Trophoblast cell (in vitro differentiated cells and primary cell): ENCODE results near the gene NBPF15. TPM values are rescaled to one million over a fixed set of nuclear protein-coding genes. Genes with fewer than 3 reads are reported as not detected.
"Not testable (repeated sequence)": the region's sequence is repeated elsewhere in the genome, so short reads cannot be mapped to it uniquely, and the experiment has no call there.

ENCODE experiments used
- DNase-seq, 2 donors: peaks; one replicate each; pipeline ENCODE4 v3.0.0-alpha.2; 2016
- H2AFZ ChIP-seq: 2 replicates; pipeline ENCODE4 v1.6.1; 2013; ENCODE audit warnings: low read length, moderate library complexity, mild to moderate bottlenecking; ENCODE audit not compliant: insufficient read depth, poor library complexity
- H2AK5ac ChIP-seq: 2 replicates; pipeline ENCODE4 v1.6.1; 2013; ENCODE audit warnings: mild to moderate bottlenecking, low read length
- H2BK120ac ChIP-seq: 2 replicates; pipeline ENCODE4 v1.6.1; 2013; ENCODE audit warnings: low read length, mild to moderate bottlenecking, moderate library complexity; ENCODE audit not compliant: insufficient read depth, poor library complexity
- H2BK12ac ChIP-seq: 2 replicates; pipeline ENCODE4 v1.6.1; 2013; ENCODE audit warnings: mild to moderate bottlenecking, low read length, moderate library complexity
- H2BK5ac ChIP-seq: 2 replicates; pipeline ENCODE4 v1.6.1; 2013; ENCODE audit warnings: low read length, low read depth, moderate library complexity, mild to moderate bottlenecking; ENCODE audit not compliant: poor library complexity
- H3K14ac ChIP-seq: 2 replicates; pipeline ENCODE4 v1.6.1; 2013; ENCODE audit warnings: mild to moderate bottlenecking, low read length
- H3K18ac ChIP-seq: 2 replicates; pipeline ENCODE4 v1.6.1; 2013; ENCODE audit warnings: mild to moderate bottlenecking, low read length
- H3K23ac ChIP-seq: 2 replicates; pipeline ENCODE4 v1.6.1; 2013; ENCODE audit warnings: low read length
- H3K27ac ChIP-seq: 2 replicates; pipeline ENCODE4 v1.5.1; 2013; ENCODE audit warnings: low read depth, mild to moderate bottlenecking, inconsistent platforms, low read length, moderate library complexity
- H3K27me3 ChIP-seq: 2 replicates; pipeline ENCODE4 v1.6.1; 2013; ENCODE audit warnings: inconsistent platforms, mild to moderate bottlenecking, low read length, moderate library complexity; ENCODE audit not compliant: insufficient read depth
- H3K36me3 ChIP-seq, 2 experiments: 1 replicate in 1 of 2; 2 replicates in 1 of 2; pipeline ENCODE4 v1.6.1; 2013; ENCODE audit warnings: low read length in 2 of 2, mild to moderate bottlenecking in 2 of 2, moderate library complexity in 1 of 2; ENCODE audit not compliant: insufficient read depth in 2 of 2, control insufficient read depth in 1 of 2
- H3K4ac ChIP-seq: 2 replicates; pipeline ENCODE4 v1.6.1; 2013; ENCODE audit warnings: low read depth, mild to moderate bottlenecking, low read length, moderate library complexity
- H3K4me1 ChIP-seq, 2 experiments: 1 replicate in 1 of 2; 2 replicates in 1 of 2; pipeline ENCODE4 v1.6.1; 2013; ENCODE audit warnings: low read length in 2 of 2, mild to moderate bottlenecking in 2 of 2, moderate library complexity in 1 of 2; ENCODE audit not compliant: insufficient read depth in 2 of 2, control insufficient read depth in 1 of 2
- H3K4me2 ChIP-seq: 2 replicates; pipeline ENCODE4 v1.6.1; 2013; ENCODE audit warnings: inconsistent platforms, mild to moderate bottlenecking, low read length, moderate library complexity
- H3K4me3 ChIP-seq: 2 replicates; pipeline ENCODE4 v1.5.1; 2013; ENCODE audit warnings: mild to moderate bottlenecking, low read depth, low read length, inconsistent platforms
- H3K79me1 ChIP-seq: one replicate; pipeline ENCODE4 v1.6.1; 2013; ENCODE audit warnings: low read length
- H3K79me2 ChIP-seq: 2 replicates; pipeline ENCODE4 v1.6.1; 2013; ENCODE audit warnings: low read length, mild to moderate bottlenecking; ENCODE audit not compliant: control insufficient read depth, insufficient read depth, poor library complexity
- H3K9ac ChIP-seq: 2 replicates; pipeline ENCODE4 v1.6.1; 2013; ENCODE audit warnings: mild to moderate bottlenecking, low read length
- H3K9me3 ChIP-seq: 2 replicates; pipeline ENCODE4 v1.6.1; 2013; ENCODE audit warnings: low read depth, mild to moderate bottlenecking, control low read depth, inconsistent platforms, low read length; ENCODE audit not compliant: insufficient read depth
- H4K12ac ChIP-seq: 2 replicates; pipeline ENCODE4 v1.6.1; 2013; ENCODE audit warnings: low read depth, mild to moderate bottlenecking, low read length, moderate library complexity
- H4K8ac ChIP-seq: 2 replicates; pipeline ENCODE4 v1.6.1; 2013; ENCODE audit warnings: low read depth, mild to moderate bottlenecking, low read length, moderate library complexity
- H4K91ac ChIP-seq: one replicate; pipeline ENCODE4 v1.6.1; 2013; ENCODE audit warnings: low read depth, mild to moderate bottlenecking, low read length, moderate library complexity
- WGBS: extraction: QIAGEN DNeasy Blood & Tissue Kit; methylation state at CpG from one replicate; pipeline ENCODE4 v1.1.7; 2013; ENCODE audit warnings: missing lambda C conversion rate; ENCODE audit not compliant: insufficient read length, insufficient coverage; ENCODE audit errors: extremely low coverage; 5-methylcytosine and 5-hydroxymethylcytosine counted together
- polyA plus RNA-seq: library from polyadenylated mRNA; stranded (reverse); fragments of 200-250 nt; gene quantifications from 2 replicates; pipeline ENCODE4 v1.2.3, GENCODE V29; 2013

NBPF15 gene, protein sequence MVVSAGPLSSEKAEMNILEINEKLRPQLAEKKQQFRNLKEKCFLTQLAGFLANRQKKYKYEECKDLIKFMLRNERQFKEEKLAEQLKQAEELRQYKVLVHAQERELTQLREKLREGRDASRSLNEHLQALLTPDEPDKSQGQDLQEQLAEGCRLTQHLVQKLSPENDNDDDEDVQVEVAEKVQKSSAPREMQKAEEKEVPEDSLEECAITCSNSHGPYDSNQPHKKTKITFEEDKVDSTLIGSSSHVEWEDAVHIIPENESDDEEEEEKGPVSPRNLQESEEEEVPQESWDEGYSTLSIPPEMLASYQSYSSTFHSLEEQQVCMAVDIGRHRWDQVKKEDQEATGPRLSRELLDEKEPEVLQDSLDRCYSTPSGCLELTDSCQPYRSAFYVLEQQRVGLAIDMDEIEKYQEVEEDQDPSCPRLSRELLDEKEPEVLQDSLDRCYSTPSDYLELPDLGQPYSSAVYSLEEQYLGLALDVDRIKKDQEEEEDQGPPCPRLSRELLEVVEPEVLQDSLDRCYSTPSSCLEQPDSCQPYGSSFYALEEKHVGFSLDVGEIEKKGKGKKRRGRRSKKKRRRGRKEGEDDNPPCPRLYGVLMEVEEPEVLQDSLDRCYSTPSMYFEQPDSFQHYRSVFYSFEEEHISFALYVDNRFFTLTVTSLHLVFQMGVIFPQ
- polyA plus RNA-seq, result 15.6 and 16.9 TPM in 2 replicates

DNA sequence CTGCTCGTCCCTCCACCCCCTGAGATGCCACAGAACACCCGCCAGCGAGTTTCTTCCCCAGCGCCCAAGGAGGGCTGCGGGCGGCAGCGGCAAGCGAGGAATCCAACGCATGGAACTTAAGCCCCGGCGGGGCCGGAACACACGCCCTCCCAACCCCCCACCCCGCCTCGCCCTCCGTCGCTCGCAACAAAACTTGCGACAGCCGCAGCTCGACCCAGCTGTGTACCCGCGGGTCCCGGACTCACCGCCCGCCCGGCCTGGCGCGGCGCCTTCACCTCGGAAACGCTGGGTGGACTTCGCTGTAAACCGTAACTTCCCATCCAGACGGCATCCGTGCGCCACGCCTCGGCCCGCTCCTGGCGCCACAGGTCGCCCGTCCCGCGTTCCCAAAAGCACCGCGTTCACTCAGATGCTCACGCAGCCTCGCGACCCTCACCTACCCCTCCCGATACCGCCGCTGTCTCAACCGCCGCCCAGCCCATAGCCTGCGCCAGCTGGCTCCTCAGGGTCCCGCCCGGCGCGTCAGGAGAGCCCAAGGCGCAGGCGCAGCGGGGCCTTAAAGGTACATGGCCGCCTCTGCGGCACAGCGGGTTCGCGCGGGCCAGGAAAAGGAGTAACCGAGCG, at the start of gene NBPF15:
TSS of gene NBPF15 (minus strand) at position 534 of the 624 bp plus-strand sequence. CDS start 21,666 bp downstream, outside the sequence.
- Histone ChIP-seq H4K91ac (peak within 1 kb of the TSS; percentile 14), H3K4ac (peak within 1 kb of the TSS; percentile 86), H2AFZ (peak within 1 kb of the TSS; percentile 79), H4K8ac (peak within 1 kb of the TSS; percentile 82), H3K18ac (peak within 1 kb of the TSS; percentile 72), H3K4me2 (peak within 1 kb of the TSS; percentile 63), H2BK120ac (peak within 1 kb of the TSS; percentile 68), H3K4me3 (peak within 1 kb of the TSS; percentile 91)
- not testable (repeated sequence) for H2BK5ac ChIP-seq, H3K79me2 ChIP-seq, H4K12ac ChIP-seq, H3K4me1 ChIP-seq, H3K9ac ChIP-seq, H3K23ac ChIP-seq, H3K79me1 ChIP-seq, H3K27ac ChIP-seq, H2BK12ac ChIP-seq, H3K14ac ChIP-seq, H3K9me3 ChIP-seq, H2AK5ac ChIP-seq, H3K27me3 ChIP-seq, H3K36me3 ChIP-seq
- WGBS, result no CpG with 5 or more reads among the region's 71 CpGs
- peak; percentile 18 to 43 for DNase-seq

DNA sequence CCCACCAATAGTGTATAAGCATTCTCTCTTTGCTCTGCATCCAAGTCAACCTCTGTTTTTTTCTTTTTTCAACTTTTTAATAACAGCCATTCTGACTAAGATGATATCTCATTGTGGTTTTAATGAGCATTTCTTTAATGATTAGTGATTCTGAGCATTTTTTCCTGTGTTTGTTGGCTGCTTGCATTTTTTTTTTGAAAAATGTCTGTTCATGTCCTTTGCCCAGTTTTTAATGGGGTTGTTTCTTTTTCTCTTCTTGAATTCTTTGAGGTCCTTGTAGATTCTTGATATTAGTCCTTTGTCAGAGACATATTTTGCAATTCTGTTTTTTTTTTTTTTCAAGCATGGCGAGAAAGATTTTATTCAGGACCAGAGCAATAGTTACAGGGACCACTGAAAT, 35.0 kb upstream of the NBPF15 start:
- not testable (repeated sequence) for H3K18ac ChIP-seq, H3K79me2 ChIP-seq, H3K23ac ChIP-seq, DNase-seq, H3K4me1 ChIP-seq, H3K36me3 ChIP-seq, H2AK5ac ChIP-seq, H4K8ac ChIP-seq, H3K14ac ChIP-seq, H4K12ac ChIP-seq, H2BK5ac ChIP-seq, H3K9me3 ChIP-seq, H3K27ac ChIP-seq, H2BK120ac ChIP-seq, H3K4ac ChIP-seq, H3K27me3 ChIP-seq, H3K4me3 ChIP-seq, H2BK12ac ChIP-seq, H3K4me2 ChIP-seq, H3K79me1 ChIP-seq, H4K91ac ChIP-seq, H3K9ac ChIP-seq, H2AFZ ChIP-seq
- no CpG with 5 or more reads among the region's 1 CpG for WGBS

DNA sequence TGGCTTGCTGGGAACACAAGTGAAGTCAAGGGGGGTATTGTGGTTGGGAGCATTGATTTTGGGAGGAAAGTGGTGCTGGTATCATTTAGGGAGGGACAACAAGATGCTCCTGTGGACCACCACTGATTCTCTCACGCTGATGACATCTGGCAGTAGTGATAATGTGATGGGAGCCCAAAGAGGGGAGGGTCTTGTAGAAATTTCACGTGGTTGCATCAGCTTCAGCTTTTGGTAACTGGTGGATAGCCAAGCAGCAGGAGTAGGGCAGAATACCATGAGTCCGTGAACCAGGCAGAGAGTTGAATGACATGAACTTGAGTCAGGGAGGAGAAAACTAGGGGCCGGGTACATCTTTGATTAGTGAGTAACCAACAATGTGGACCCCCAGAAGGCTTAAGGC, 32.7 kb upstream of the NBPF15 start:
- not testable (repeated sequence) for H3K9ac ChIP-seq, H2BK5ac ChIP-seq, H2AFZ ChIP-seq, H3K18ac ChIP-seq, H3K36me3 ChIP-seq, H2BK120ac ChIP-seq, H2AK5ac ChIP-seq, H3K4me2 ChIP-seq, H3K79me1 ChIP-seq, H3K4ac ChIP-seq, H3K23ac ChIP-seq, H3K4me1 ChIP-seq, H3K27me3 ChIP-seq, H4K91ac ChIP-seq, H4K8ac ChIP-seq, H3K9me3 ChIP-seq, H3K27ac ChIP-seq, H3K14ac ChIP-seq, H2BK12ac ChIP-seq, H3K4me3 ChIP-seq, H4K12ac ChIP-seq, DNase-seq, H3K79me2 ChIP-seq
- WGBS, result no CpG with 5 or more reads among the region's 4 CpGs

DNA sequence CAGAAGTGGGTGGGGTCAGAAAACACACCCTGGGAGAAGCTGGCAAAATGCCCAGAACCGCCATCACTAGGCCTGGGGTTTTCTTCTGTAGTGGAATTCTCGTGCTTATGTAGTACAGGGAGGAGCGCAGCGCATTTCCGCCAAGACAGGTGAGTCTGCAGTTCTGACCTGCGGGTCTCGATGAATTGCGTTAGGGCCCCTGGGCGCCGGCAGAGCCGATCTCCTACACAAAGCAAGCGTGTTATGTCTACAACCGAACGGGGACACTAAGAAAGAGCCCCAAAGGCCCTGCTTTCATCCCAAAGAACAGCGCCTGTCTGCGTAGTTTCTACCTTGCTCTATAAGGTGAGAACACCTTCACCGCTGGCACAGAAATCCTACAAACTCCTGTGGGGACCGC, 28.9 kb upstream of the NBPF15 start:
- H3K23ac ChIP-seq, H3K18ac ChIP-seq, H2BK5ac ChIP-seq, H4K8ac ChIP-seq, H3K4me3 ChIP-seq, H3K36me3 ChIP-seq, H3K9me3 ChIP-seq, H2BK120ac ChIP-seq, H2AK5ac ChIP-seq, H3K79me2 ChIP-seq, H3K4ac ChIP-seq, H2BK12ac ChIP-seq, H3K79me1 ChIP-seq, H3K9ac ChIP-seq, H3K27me3 ChIP-seq, H4K12ac ChIP-seq, H3K27ac ChIP-seq, H4K91ac ChIP-seq, H3K4me1 ChIP-seq, H2AFZ ChIP-seq, H3K14ac ChIP-seq: not testable (repeated sequence)
- peak; percentile 0 to 37 for DNase-seq
- no CpG with 5 or more reads among the region's 18 CpGs for WGBS
- peak overlapping the region; percentile 56 for H3K4me2 ChIP-seq
